ENCODE data around the gene ZBTB40.

Gene ZBTB40

GRCh38 chr1:22436948-22437347, 14.7 kb upstream of the ZBTB40 start:
- no peak for DNase-seq

- no peak for DNase-seq
Measured at GRCh38 chr1:22437573-22437972, 14.1 kb upstream of the ZBTB40 start.

DNA sequence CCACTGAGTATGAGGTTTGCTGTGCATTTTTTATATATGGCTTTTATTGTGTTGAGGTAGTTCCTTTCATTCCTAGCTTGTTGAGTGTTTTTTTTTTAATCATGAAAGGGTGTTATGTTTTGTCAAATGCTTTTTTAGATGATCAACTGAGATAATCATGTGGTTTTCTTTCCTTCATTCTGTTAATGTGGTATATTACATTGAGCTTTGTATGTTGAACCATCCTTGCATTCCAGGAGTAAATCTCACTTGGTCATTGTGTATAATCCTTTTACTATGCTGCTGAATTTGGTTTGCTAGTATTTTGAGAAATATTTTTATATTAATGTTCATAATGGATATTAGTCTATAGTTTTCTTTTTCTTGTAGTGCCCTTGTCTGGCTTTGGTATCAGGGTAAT, 11.1 kb upstream of the ZBTB40 start:
- DNase-seq: no peak

DNA sequence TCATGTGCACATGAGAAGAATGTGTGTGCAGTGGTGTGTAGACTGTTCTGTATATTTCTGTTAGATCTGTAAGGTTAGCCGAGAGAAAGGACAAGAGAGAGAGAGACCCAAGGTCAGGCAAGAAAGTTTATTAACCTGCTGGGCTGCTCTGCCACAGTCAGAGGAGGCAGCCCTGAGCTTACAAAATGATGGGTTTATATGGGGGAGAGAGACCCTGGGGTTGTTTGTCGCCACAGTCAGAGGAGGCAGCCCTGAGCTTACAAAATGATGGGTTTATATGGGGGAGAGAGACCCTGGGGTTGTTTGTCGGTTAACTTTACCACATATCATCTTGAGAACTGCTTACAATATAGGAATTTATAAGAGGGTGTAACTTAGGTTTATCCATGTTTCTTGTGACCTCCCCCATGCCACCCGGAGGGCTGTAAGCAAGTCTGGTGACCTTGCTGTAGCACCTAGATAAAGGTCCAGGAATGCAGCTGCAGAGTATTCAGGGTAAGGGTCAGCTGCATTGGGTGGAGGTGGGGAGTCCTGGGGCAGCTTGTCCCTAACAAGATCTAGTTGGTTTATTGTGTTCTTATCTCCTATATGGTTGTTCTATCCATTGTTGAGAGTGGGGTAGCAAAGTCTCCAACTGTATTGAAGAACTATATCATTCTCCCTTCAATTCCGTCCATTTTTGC, 9.3 kb upstream of the ZBTB40 start:
- no peak for DNase-seq

DNA sequence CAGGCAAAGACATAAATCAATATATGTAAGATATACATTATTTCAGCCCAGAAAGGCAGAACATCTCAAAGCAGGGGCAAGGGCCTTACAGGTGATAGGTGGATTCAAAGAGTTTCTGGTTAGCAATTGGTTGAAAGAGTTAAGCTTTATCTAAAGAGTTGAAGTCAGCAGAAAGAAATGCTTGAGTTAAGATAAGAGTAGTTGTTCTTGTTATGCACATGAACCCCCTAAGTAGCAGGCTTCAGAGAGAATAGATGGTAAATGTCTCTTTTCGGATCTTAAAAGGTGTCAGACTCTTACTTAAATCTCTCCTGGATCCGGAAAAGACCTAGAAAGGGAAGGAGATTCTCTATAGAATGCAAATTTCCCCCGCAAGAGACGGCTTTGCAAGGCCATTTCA, 8.3 kb upstream of the ZBTB40 start:
- DNase-seq: no peak

- DNase-seq: no peak
Measured at GRCh38 chr1:22444856-22445255, 6.8 kb upstream of the ZBTB40 start.

GRCh38 chr1:22447621-22448111, 4.0 kb upstream of the ZBTB40 start:
- DNase-seq: peak; percentile 48

- no peak for DNase-seq
Measured at GRCh38 chr1:22449636-22450035, 2.0 kb upstream of the ZBTB40 start.

GRCh38 chr1:22450351-22451021, 1.2 kb upstream of the ZBTB40 start:
- DNase-seq: no peak

- DNase-seq: no peak
Measured at GRCh38 chr1:22452481-22452957, 868 bp downstream of the ZBTB40 start.

DNA sequence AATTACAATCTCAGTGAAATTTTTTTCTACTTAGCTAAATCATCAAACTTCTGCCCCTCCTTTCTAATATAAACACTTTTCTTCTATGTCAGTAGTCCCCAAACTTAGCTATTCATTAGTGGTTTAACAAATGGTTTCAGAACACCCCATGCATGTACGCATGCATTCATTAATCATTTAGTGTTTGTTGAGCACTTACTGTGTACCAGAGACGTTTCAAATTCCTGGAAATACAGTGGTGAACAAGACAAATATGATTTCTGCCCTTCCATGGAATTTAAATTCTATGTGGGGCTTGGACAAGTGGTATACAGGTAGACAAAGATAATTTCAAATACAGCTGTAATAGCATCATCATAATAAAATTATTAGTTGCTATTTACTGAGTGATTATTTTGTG, 1.5 kb downstream of the ZBTB40 start:
- DNase-seq: no peak

- no peak for DNase-seq
Measured at GRCh38 chr1:22454476-22455056, 2.9 kb downstream of the ZBTB40 start.

GRCh38 chr1:22457345-22457744, 5.7 kb downstream of the ZBTB40 start:
- no peak for DNase-seq

DNA sequence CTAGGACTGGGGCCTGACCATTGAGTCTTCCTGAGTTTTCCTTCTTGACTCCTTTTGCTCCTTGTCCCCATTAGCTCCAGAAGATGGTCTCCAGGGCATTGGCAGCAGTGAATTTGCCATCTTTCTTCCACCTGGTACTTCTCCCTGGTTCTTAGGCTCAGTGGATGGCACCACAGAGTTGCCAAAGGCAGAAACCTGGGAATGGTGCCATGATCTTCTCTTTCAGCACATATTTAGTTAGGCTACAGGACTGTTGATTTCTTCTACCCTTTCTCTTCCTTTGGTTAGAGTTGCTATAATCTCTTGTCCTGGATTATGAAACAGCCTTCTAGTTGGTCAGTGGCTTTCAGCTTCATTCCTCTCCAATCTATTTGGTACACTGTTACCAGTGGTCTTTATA, 6.2 kb downstream of the ZBTB40 start:
- DNase-seq: no peak

DNA sequence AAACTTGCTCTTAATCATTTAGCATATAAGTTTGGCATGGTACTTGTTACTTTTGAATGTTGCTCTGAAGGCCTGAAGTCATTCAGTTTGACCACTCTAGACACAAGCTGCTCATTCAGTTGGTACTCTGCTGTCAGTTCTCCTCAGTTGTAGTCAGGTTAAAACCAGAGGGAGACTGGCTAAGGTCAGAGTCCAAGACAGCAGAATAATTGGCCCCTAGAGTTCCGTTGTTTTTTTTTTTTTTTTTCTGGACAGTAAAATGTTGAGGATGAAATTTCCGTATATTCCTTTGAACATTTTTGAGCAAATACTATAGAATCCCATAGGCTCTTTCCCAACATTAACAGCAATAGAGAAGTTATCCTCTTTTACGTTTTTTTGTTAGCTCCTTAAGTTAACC, 9.4 kb downstream of the ZBTB40 start:
- DNase-seq: no peak

DNA sequence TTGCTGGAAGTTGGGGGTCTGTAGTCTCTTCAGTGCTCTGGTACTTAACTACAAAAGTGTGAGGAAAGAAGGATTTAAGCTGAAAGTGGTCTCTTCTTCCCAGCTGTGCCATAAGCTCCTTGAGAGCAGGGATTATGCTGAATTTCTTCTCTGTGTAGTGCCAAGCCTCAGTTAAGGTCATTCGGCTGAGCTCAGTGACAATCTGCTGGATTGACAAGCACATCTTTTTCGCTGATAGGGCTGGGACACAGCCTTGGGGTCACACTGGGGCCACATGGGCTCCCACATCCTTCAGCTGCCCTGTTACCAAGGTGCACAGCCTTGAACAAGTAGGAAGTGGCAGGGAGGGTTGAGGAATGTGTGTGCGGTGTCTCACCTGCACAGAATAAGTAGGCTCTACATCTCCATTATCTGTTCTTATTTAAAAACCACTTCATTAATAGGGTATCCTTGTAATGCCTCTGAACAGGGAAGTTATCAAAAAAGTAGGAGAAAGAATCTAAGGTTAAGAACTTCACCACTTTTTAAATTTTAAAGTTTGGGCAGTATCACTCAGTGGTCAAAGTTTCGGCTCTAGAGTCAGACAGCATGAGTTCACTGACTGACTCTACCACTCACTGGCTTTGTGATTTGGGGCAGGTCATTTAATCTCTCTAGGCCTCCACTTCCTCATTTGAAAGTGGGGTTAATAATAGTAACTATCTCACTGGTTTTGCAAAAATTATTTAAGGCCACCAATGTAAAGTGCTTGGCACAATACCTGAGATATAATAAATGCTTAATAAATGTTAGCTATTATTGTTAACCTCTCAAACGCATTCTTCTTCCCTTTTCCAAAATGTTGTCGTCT, 10.3 kb downstream of the ZBTB40 start:
- no peak for DNase-seq

DNA sequence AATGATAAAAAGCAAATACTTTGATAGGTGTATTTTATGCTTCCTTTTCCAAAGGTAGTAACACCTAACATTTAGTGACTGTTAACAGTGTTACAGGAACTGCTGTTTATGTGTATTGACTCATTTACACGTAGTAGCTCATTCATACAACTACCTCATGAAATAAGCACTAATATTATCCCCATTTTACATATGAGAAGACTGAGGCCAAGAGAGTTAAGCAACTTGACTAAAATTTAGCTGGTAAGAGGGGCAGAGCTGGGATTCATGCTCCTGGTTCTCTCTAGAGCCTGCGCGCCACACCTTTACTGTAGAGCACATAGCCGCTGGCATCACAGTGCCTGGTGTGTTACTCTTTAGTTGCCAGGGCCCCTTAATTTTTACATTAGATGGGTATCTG, 11.3 kb downstream of the ZBTB40 start:
- DNase-seq: no peak

DNA sequence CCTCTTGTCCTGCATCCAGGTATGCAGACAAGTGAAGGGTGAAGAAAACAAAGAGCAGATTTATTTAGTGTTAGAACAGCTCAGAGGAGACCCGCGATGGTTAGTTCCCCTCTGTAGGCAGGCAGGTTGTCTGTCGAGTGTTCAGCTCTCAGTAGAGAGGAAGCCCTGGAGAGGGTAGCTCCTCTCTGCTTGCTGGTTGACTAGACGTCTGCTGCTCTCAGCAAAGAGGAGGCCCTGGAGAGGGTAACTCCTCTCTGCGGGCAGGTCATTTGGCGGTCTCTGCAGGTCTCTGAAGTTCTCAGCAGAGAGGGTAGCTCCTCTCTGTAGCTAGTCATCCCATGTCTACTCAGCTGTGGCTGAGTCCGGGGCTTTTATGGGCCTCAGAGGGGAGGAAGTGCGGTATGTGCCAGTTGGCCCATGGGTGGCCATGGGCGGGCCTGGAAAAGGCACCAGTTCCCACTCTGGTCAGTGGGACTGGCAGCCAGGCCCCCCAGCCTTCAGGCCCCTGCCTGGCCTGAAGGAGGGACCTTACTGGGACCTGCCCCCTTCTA, 13.4 kb downstream of the ZBTB40 start:
- no peak for DNase-seq

GRCh38 chr1:22465671-22466070, 14.0 kb downstream of the ZBTB40 start:
- no peak for DNase-seq

GRCh38 chr1:22470227-22470626, 18.6 kb downstream of the ZBTB40 start:
- no peak for DNase-seq

- no peak for DNase-seq
Measured at GRCh38 chr1:22471078-22471477, 19.4 kb downstream of the ZBTB40 start.

DNA sequence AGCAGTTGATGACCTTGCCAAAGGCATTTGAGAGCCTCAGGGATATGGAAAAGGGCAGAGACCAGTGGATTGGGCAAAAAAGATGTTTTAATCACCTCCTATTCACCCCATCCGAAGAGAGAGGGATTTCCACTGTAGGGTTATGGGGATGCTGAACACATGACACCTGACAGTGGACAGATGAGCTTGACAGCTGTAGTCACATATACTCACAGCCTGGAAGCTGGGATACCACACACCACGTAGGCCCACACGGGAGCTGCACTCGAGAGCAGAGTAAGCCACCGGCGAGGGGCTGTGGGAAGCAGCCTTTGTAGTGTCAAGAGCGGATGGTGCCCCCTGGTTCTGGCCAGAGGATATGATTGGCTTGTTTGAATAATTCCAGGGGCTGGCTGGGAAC, 20.0 kb downstream of the ZBTB40 start:
- no peak for DNase-seq

GRCh38 chr1:22472596-22472995, 20.9 kb downstream of the ZBTB40 start:
- DNase-seq: no peak
